Liver (tissue), 9 donors: ENCODE data around the gene AJAP1. TPM values are rescaled to one million over a fixed set of nuclear protein-coding genes. Genes with fewer than 3 reads are reported as not detected.

ENCODE experiments used
- DNase-seq: peaks from one replicate; pipeline ENCODE4 v3.0.0-alpha.2; 2017; ENCODE audit warnings: low spot score
- H3K27ac ChIP-seq, 2 donors: one replicate each; pipeline ENCODE4 v1.7.0; 2013; ENCODE audit warnings: inconsistent platforms in 2 of 2, low read length in 2 of 2, control low read depth in 1 of 2, low read depth in 1 of 2, mild to moderate bottlenecking in 1 of 2
- H3K27me3 ChIP-seq, 4 donors: one replicate each; pipeline versions ENCODE4 v1.6.1 to v1.7.0; 2013; ENCODE audit warnings: low read length in 3 of 4, inconsistent platforms in 1 of 4, mild to moderate bottlenecking in 1 of 4, moderate library complexity in 1 of 4; ENCODE audit not compliant: control insufficient read depth in 4 of 4, insufficient read depth in 4 of 4
- H3K36me3 ChIP-seq, 4 donors: one replicate each; pipeline versions ENCODE4 v1.6.1 to v1.7.0; 2013; ENCODE audit warnings: low read length in 3 of 4, mild to moderate bottlenecking in 3 of 4, low read depth in 1 of 4, moderate library complexity in 1 of 4; ENCODE audit not compliant: control insufficient read depth in 4 of 4, insufficient read depth in 3 of 4
- H3K4me1 ChIP-seq, 4 donors: one replicate each; pipeline versions ENCODE4 v1.6.1 to v1.7.0; 2013; ENCODE audit warnings: low read length in 3 of 4, mild to moderate bottlenecking in 3 of 4, moderate library complexity in 1 of 4; ENCODE audit not compliant: control insufficient read depth in 4 of 4, insufficient read depth in 4 of 4
- H3K4me3 ChIP-seq, 3 donors: one replicate each; pipeline versions ENCODE4 v1.6.1 to v1.7.0; 2013; ENCODE audit warnings: low read length in 3 of 3, control low read depth in 1 of 3, low read depth in 1 of 3, mild to moderate bottlenecking in 1 of 3
- H3K9ac ChIP-seq, 2 donors: one replicate each; pipeline ENCODE4 v1.7.0; 2013; ENCODE audit warnings: low read length in 2 of 2, mild to moderate bottlenecking in 2 of 2, moderate library complexity in 2 of 2, control low read depth in 1 of 2, low read depth in 1 of 2
- H3K9me3 ChIP-seq, 4 donors: one replicate each; pipeline versions ENCODE4 v1.6.1 to v1.7.0; 2013; ENCODE audit warnings: low read length in 3 of 4; ENCODE audit not compliant: control insufficient read depth in 4 of 4
- CTCF ChIP-seq: fragments of 150-350 bp; IDR thresholded peaks from 2 replicates; pipeline ENCODE4 v1.5.1; 2017; ENCODE audit warnings: improper control_type of control experiment, low read depth, low read length; ENCODE audit not compliant: missing input control
- EGR1 ChIP-seq, 2 donors: IDR thresholded peaks; 2 replicates each; pipeline ENCODE4 v1.6.1; 2016 to 2018; ENCODE audit warnings: antibody characterized with exemption in 2 of 2, low read depth in 2 of 2
- FOXA1 ChIP-seq: IDR thresholded peaks from 2 replicates; pipeline ENCODE4 v1.6.1; 2016; ENCODE audit warnings: antibody characterized with exemption
- FOXA2 ChIP-seq: IDR thresholded peaks from 2 replicates; pipeline ENCODE4 v1.6.1; 2016; ENCODE audit warnings: antibody characterized with exemption
- GABPA ChIP-seq, 2 donors: IDR thresholded peaks in 1 of 2; conservative IDR thresholded peaks in 1 of 2; 2 replicates each; pipeline ENCODE4 v1.6.1; 2016; ENCODE audit warnings: antibody characterized with exemption in 2 of 2, mild to moderate bottlenecking in 1 of 2, moderate library complexity in 1 of 2
- HNF4A ChIP-seq, 2 donors: conservative IDR thresholded peaks; 2 replicates each; pipeline ENCODE4 v1.6.1; 2016; ENCODE audit warnings: antibody characterized with exemption in 2 of 2, mild to moderate bottlenecking in 2 of 2
- HNF4G ChIP-seq: IDR thresholded peaks from 2 replicates; pipeline ENCODE4 v1.6.1; 2016; ENCODE audit warnings: antibody characterized with exemption
- JUND ChIP-seq, 2 donors: IDR thresholded peaks; 2 replicates each; pipeline ENCODE4 v1.6.1; 2016; ENCODE audit warnings: antibody characterized with exemption in 2 of 2
- NR2F2 ChIP-seq: IDR thresholded peaks from 2 replicates; pipeline ENCODE4 v1.6.1; 2016; ENCODE audit warnings: antibody characterized with exemption
- RAD21 ChIP-seq, 2 donors: IDR thresholded peaks; 2 replicates each; pipeline ENCODE4 v1.6.1; 2016; ENCODE audit warnings: antibody characterized with exemption in 2 of 2, mild to moderate bottlenecking in 2 of 2
- RXRA ChIP-seq, 2 donors: IDR thresholded peaks; 2 replicates each; pipeline ENCODE4 v1.6.1; 2017 to 2018; ENCODE audit warnings: antibody characterized with exemption in 2 of 2, mild to moderate bottlenecking in 1 of 2
- SP1 ChIP-seq: IDR thresholded peaks from 2 replicates; pipeline ENCODE4 v1.6.1; 2018; ENCODE audit warnings: antibody characterized with exemption, mild to moderate bottlenecking
- TAF1 ChIP-seq: conservative IDR thresholded peaks from 2 replicates; pipeline ENCODE4 v1.6.1; 2016; ENCODE audit warnings: antibody characterized with exemption, mild to moderate bottlenecking
- ZBTB33 ChIP-seq: IDR thresholded peaks from 2 replicates; pipeline ENCODE4 v1.6.1; 2016; ENCODE audit warnings: antibody characterized with exemption
- WGBS: extraction: QIAGEN DNeasy Blood & Tissue Kit; methylation state at CpG from one replicate; pipeline ENCODE4 v1.1.7; 2013; 5-methylcytosine and 5-hydroxymethylcytosine counted together
- polyA plus RNA-seq, 2 donors: library from polyadenylated mRNA; stranded (reverse) in 1 of 2; unstranded in 1 of 2; fragments of 200-250 nt in 1 of 2; fragments of >200 nt in 1 of 2; fragmentation: Nextera tagmentation in 1 of 2; extraction: Ambion mirVana in 1 of 2; gene quantifications; one replicate each; pipeline versions ENCODE4 v1.2.1 to v1.2.3, GENCODE V29; 2013 to 2015
- total RNA-seq, 2 donors: library from RNA; depleted of rRNA; stranded (reverse); fragments of >200 nt; gene quantifications; one replicate each; pipeline ENCODE4 v1.2.3, GENCODE V29; 2014
- TF ChIP-seq, protein P1 (sequence below): IDR thresholded peaks from 2 replicates; pipeline ENCODE4 v1.6.1; 2016; ENCODE audit warnings: antibody characterized with exemption
- TF ChIP-seq, protein P2 (sequence below): IDR thresholded peaks from 2 replicates; pipeline ENCODE4 v1.6.1; 2016; ENCODE audit warnings: antibody characterized with exemption
- TF ChIP-seq, protein P3 (sequence below): IDR thresholded peaks from 2 replicates; pipeline ENCODE4 v1.6.1; 2016; ENCODE audit warnings: antibody characterized with exemption, mild to moderate bottlenecking
- donor health status: healthy.
- donor health status: healthy.
- donor health status: healthy.
- donor health status: healthy.
- donor health status: healthy.

The AJAP1 gene
- total and polyA plus RNA-seq, 4 donors = under 0.01 to 0.21 (median 0.08) TPM; not detected in 1

- Histone ChIP-seq H3K27me3 (peaks cover 0 to 7% (median 0%) of the 10 kb centered on the region in 4 donors), H3K36me3 (no peaks in the 10 kb centered on the region), H3K27ac (no peak overlapping the region), H3K4me3 (no peak overlapping the region), H3K9ac (no peak overlapping the region), H3K9me3 (no peaks in the 10 kb centered on the region), H3K4me1 (no peaks in the 10 kb centered on the region)
- 82% methylated on average over 8 of the region's 8 CpGs for WGBS
- TF ChIP-seq TAF1 (no peak), HNF4G (no peak), JUND (IDR thresholded peaks at IDR 0.05) (no peak), FOXA1 (no peak), RAD21 (IDR thresholded peaks at IDR 0.05) (no peak), GABPA (IDR thresholded peaks at IDR 0.05 in 1 of 2, conservative IDR thresholded peaks at IDR 0.05 in 1 of 2) (no peak), FOXA2 (no peak), EGR1 (IDR thresholded peaks at IDR 0.05; ENCODE audit: low read depth in 2 of 2) (no peak), SP1 (no peak), ZBTB33 (no peak), CTCF (no peak), NR2F2 (no peak), RXRA (IDR thresholded peaks at IDR 0.05) (no peak), HNF4A (conservative IDR thresholded peaks at IDR 0.05) (no peak)
- TF ChIP-seq, protein P1, sequence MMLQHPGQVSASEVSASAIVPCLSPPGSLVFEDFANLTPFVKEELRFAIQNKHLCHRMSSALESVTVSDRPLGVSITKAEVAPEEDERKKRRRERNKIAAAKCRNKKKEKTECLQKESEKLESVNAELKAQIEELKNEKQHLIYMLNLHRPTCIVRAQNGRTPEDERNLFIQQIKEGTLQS = no peak
- TF ChIP-seq, protein P2, sequence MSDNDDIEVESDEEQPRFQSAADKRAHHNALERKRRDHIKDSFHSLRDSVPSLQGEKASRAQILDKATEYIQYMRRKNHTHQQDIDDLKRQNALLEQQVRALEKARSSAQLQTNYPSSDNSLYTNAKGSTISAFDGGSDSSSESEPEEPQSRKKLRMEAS = no peak
- TF ChIP-seq, protein P3, sequence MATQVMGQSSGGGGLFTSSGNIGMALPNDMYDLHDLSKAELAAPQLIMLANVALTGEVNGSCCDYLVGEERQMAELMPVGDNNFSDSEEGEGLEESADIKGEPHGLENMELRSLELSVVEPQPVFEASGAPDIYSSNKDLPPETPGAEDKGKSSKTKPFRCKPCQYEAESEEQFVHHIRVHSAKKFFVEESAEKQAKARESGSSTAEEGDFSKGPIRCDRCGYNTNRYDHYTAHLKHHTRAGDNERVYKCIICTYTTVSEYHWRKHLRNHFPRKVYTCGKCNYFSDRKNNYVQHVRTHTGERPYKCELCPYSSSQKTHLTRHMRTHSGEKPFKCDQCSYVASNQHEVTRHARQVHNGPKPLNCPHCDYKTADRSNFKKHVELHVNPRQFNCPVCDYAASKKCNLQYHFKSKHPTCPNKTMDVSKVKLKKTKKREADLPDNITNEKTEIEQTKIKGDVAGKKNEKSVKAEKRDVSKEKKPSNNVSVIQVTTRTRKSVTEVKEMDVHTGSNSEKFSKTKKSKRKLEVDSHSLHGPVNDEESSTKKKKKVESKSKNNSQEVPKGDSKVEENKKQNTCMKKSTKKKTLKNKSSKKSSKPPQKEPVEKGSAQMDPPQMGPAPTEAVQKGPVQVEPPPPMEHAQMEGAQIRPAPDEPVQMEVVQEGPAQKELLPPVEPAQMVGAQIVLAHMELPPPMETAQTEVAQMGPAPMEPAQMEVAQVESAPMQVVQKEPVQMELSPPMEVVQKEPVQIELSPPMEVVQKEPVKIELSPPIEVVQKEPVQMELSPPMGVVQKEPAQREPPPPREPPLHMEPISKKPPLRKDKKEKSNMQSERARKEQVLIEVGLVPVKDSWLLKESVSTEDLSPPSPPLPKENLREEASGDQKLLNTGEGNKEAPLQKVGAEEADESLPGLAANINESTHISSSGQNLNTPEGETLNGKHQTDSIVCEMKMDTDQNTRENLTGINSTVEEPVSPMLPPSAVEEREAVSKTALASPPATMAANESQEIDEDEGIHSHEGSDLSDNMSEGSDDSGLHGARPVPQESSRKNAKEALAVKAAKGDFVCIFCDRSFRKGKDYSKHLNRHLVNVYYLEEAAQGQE = no peak
- no peak for DNase-seq
Observed at GRCh38 chr1:4636186-4636585, 18.2 kb upstream of the AJAP1 start.
